H1 (cell line): ENCODE measurements around the gene GALNTL6. TPM values are rescaled to one million over a fixed set of nuclear protein-coding genes. Genes with fewer than 3 reads are reported as not detected.

ENCODE experiments used
- CTCF ChIA-PET: fragments of 300-600 bp; sonication (Branson Sonifier 250); formaldehyde crosslinking; loops from one replicate; lab custom pipeline; 2021; ENCODE audit not compliant: partially characterized antibody; lab: Charles Lee
- POLR2A ChIA-PET: fragments of 300-600 bp; sonication (Branson Sonifier 250); formaldehyde crosslinking; loops from one replicate; lab custom pipeline; 2021; ENCODE audit warnings: inconsistent platforms; ENCODE audit not compliant: partially characterized antibody; lab: Charles Lee
- DNase-seq, 2 experiments: peaks; one replicate each; pipeline versions ENCODE4 v3.0.0 to v3.0.0-alpha.2; 2010 to 2022; ENCODE audit warnings: low spot score in 2 of 2, low read depth in 1 of 2, mixed read lengths in 1 of 2
- FAIRE-seq: peaks from 2 replicates; lab custom pipeline; 2011; peaks lifted over from hg19 to GRCh38; lab: Jason Lieb, UNC
- H2AFZ ChIP-seq: 2 replicates; pipeline ENCODE4 v1.8.1; 2012; ENCODE audit warnings: low read length, inconsistent platforms
- H2AK5ac ChIP-seq: 2 replicates; pipeline ENCODE4 v1.6.1; 2013; ENCODE audit warnings: low read depth, low read length
- H2BK120ac ChIP-seq: replicated peaks from 2 replicates; pipeline ENCODE3; 2013; ENCODE audit warnings: low read depth, low read length, inconsistent platforms
- H2BK12ac ChIP-seq: 2 replicates; pipeline ENCODE4 v1.6.1; 2013; ENCODE audit warnings: low read depth, low read length
- H2BK15ac ChIP-seq: 2 replicates; pipeline ENCODE4 v1.6.1; 2013; ENCODE audit warnings: low read length
- H2BK20ac ChIP-seq: 2 replicates; pipeline ENCODE4 v1.6.1; 2013; ENCODE audit warnings: low read length
- H2BK5ac ChIP-seq: 2 replicates; pipeline ENCODE4 v1.6.1; 2013; ENCODE audit warnings: low read depth, low read length
- H3K14ac ChIP-seq: 2 replicates; pipeline ENCODE4 v1.6.1; 2013; ENCODE audit warnings: inconsistent platforms; ENCODE audit not compliant: insufficient read length
- H3K18ac ChIP-seq: 2 replicates; pipeline ENCODE4 v1.6.1; 2013; ENCODE audit warnings: low read length; ENCODE audit errors: extremely low read depth
- H3K23ac ChIP-seq: 2 replicates; pipeline ENCODE4 v1.6.1; 2013; ENCODE audit warnings: inconsistent platforms; ENCODE audit not compliant: insufficient read length
- H3K23me2 ChIP-seq: 2 replicates; pipeline ENCODE4 v1.6.1; 2013; ENCODE audit warnings: low read depth, low read length
- H3K27ac ChIP-seq: 2 replicates; pipeline ENCODE4 v1.6.1; 2011; ENCODE audit warnings: low read depth, low read length, inconsistent platforms
- H3K27me3 ChIP-seq, 4 experiments: replicated peaks in 1 of 4; 1 replicate in 1 of 4; 2 replicates in 3 of 4; pipeline versions ENCODE4 v1.6.1 to v1.8.1; 2011 to 2013; ENCODE audit warnings: low read length in 3 of 4, mild to moderate bottlenecking in 3 of 4, inconsistent platforms in 2 of 4, mixed read lengths in 2 of 4, moderate library complexity in 1 of 4; ENCODE audit not compliant: control insufficient read depth in 3 of 4, insufficient read depth in 3 of 4; ENCODE audit errors: extremely low read depth in 1 of 4
- H3K36me3 ChIP-seq, 4 experiments: 2 replicates each; pipeline versions ENCODE4 v1.6.1 to v1.8.1; 2011 to 2013; ENCODE audit warnings: mild to moderate bottlenecking in 4 of 4, low read length in 3 of 4, moderate library complexity in 2 of 4, control low read depth in 1 of 4, inconsistent platforms in 1 of 4; ENCODE audit not compliant: insufficient read depth in 4 of 4, control insufficient read depth in 2 of 4
- H3K4ac ChIP-seq: replicated peaks from 2 replicates; pipeline ENCODE3; 2013; ENCODE audit warnings: low read length, low read depth, mixed read lengths, inconsistent platforms; ENCODE audit not compliant: insufficient read length
- H3K4me1 ChIP-seq, 4 experiments: replicated peaks in 1 of 4; 1 replicate in 1 of 4; 2 replicates in 3 of 4; pipeline versions ENCODE4 v1.6.1 to v1.8.1; 2011 to 2013; ENCODE audit warnings: low read length in 3 of 4, inconsistent platforms in 2 of 4, mixed read lengths in 1 of 4; ENCODE audit not compliant: insufficient read depth in 4 of 4, control insufficient read depth in 3 of 4
- H3K4me2 ChIP-seq, 2 experiments: 2 replicates each; pipeline versions ENCODE4 v1.6.1 to v1.8.1; 2011 to 2013; ENCODE audit warnings: low read depth in 2 of 2, low read length in 2 of 2, control low read depth in 1 of 2, inconsistent platforms in 1 of 2, mild to moderate bottlenecking in 1 of 2; ENCODE audit not compliant: insufficient read depth in 1 of 2
- H3K4me3 ChIP-seq, 4 experiments: fragments of 200-600, 300-600 bp in 1 of 4; sonication (generic), shearing (Covaris generic), sonication (Bioruptor Twin) in 1 of 4; 2 replicates each; pipeline versions ENCODE4 v1.5.1 to v1.8.1; 2011 to 2016; ENCODE audit warnings: low read length in 4 of 4, low read depth in 3 of 4, control low read depth in 2 of 4, inconsistent platforms in 2 of 4, mild to moderate bottlenecking in 2 of 4, mixed read lengths in 1 of 4, moderate library complexity in 1 of 4; ENCODE audit not compliant: insufficient read depth in 2 of 4; ENCODE audit errors: extremely low read depth in 1 of 4
- H3K56ac ChIP-seq: replicated peaks from 2 replicates; pipeline ENCODE3; 2013; ENCODE audit warnings: low read depth, mild to moderate bottlenecking, mixed read lengths, low read length, inconsistent platforms; ENCODE audit not compliant: insufficient read length
- H3K79me1 ChIP-seq: 2 replicates; pipeline ENCODE4 v1.6.1; 2013; ENCODE audit warnings: low read depth, low read length, control low read depth
- H3K79me2 ChIP-seq, 2 experiments: 2 replicates each; pipeline versions ENCODE4 v1.6.1 to v1.8.1; 2012 to 2013; ENCODE audit warnings: low read length in 2 of 2, mild to moderate bottlenecking in 2 of 2, inconsistent platforms in 1 of 2; ENCODE audit not compliant: insufficient read depth in 2 of 2, control insufficient read depth in 1 of 2
- H3K9ac ChIP-seq, 4 experiments: replicated peaks in 1 of 4; 1 replicate in 1 of 4; 2 replicates in 3 of 4; pipeline versions ENCODE4 v1.6.1 to v1.8.1; 2011 to 2013; ENCODE audit warnings: low read depth in 3 of 4, low read length in 3 of 4, control low read depth in 2 of 4, mild to moderate bottlenecking in 2 of 4, moderate library complexity in 2 of 4, inconsistent platforms in 1 of 4; ENCODE audit errors: extremely low read depth in 1 of 4
- H3K9me3 ChIP-seq, 2 experiments: 2 replicates each; pipeline versions ENCODE4 v1.6.1 to v1.8.1; 2012 to 2013; ENCODE audit warnings: mild to moderate bottlenecking in 2 of 2, moderate library complexity in 2 of 2, control low read depth in 1 of 2, inconsistent platforms in 1 of 2, low read depth in 1 of 2, low read length in 1 of 2, mixed read lengths in 1 of 2; ENCODE audit not compliant: insufficient read depth in 2 of 2
- H4K20me1 ChIP-seq, 2 experiments: replicated peaks in 1 of 2; 2 replicates each; pipeline versions ENCODE3 to v1.8.1; 2011 to 2013; ENCODE audit warnings: inconsistent platforms in 2 of 2, low read length in 2 of 2, mild to moderate bottlenecking in 1 of 2; ENCODE audit not compliant: insufficient read depth in 2 of 2, control insufficient read depth in 1 of 2
- H4K5ac ChIP-seq: 2 replicates; pipeline ENCODE4 v1.6.1; 2013; ENCODE audit warnings: low read length, low read depth, mixed read lengths, inconsistent platforms; ENCODE audit not compliant: insufficient read length
- H4K8ac ChIP-seq: 2 replicates; pipeline ENCODE4 v1.8.0; 2013; ENCODE audit warnings: mild to moderate bottlenecking, moderate library complexity, low read length, inconsistent platforms; ENCODE audit not compliant: insufficient read depth; ENCODE audit errors: extremely low read depth
- H4K91ac ChIP-seq: replicated peaks from 2 replicates; pipeline ENCODE3; 2013; ENCODE audit warnings: low read length, mixed read lengths, inconsistent platforms; ENCODE audit not compliant: insufficient read length
- BCL11A ChIP-seq, 2 experiments: IDR thresholded peaks; one replicate each; pipeline ENCODE4 v1.6.1; 2011; ENCODE audit warnings: low read depth in 2 of 2, low read length in 2 of 2, mild to moderate bottlenecking in 2 of 2
- BRCA1 ChIP-seq: IDR thresholded peaks from 2 replicates; pipeline ENCODE4 v1.6.1; 2012; ENCODE audit warnings: low read depth, low read length, improper control_type of control experiment
- CHD2 ChIP-seq: IDR thresholded peaks from 2 replicates; pipeline ENCODE4 v1.6.1; 2012; ENCODE audit warnings: low read length, improper control_type of control experiment
- EGR1 ChIP-seq: IDR thresholded peaks from 2 replicates; pipeline ENCODE4 v1.6.1; 2011; ENCODE audit warnings: low read depth, low read length, borderline replicate concordance
- EP300 ChIP-seq, 2 experiments: IDR thresholded peaks; 1 replicate in 1 of 2; 2 replicates in 1 of 2; pipeline ENCODE4 v1.6.1; 2011 to 2012; ENCODE audit warnings: low read depth in 2 of 2, low read length in 2 of 2, mild to moderate bottlenecking in 2 of 2, borderline replicate concordance in 1 of 2, inconsistent platforms in 1 of 2, moderate library complexity in 1 of 2
- EZH2 ChIP-seq: fragments of 200-600 bp; sonication (generic); IDR thresholded peaks from 2 replicates; pipeline ENCODE4 v1.7.1; 2012; ENCODE audit warnings: low read depth, mild to moderate bottlenecking, moderate library complexity, low read length, inconsistent platforms; ENCODE audit not compliant: severe bottlenecking
- KDM4A ChIP-seq: IDR thresholded peaks from one replicate; pipeline ENCODE4 v1.7.1; 2012; ENCODE audit warnings: low read depth, mild to moderate bottlenecking, moderate library complexity, low read length, inconsistent platforms; ENCODE audit not compliant: severe bottlenecking
- KDM5A ChIP-seq: fragments of 200-600 bp; IDR thresholded peaks from 2 replicates; pipeline ENCODE4 v1.7.1; 2012; ENCODE audit warnings: mild to moderate bottlenecking, low read length, inconsistent platforms, mixed read lengths
- POLR2A ChIP-seq, 2 experiments: IDR thresholded peaks; 1 replicate in 1 of 2; 2 replicates in 1 of 2; pipeline ENCODE4 v1.6.1; 2011; ENCODE audit warnings: low read depth in 2 of 2, low read length in 2 of 2, mild to moderate bottlenecking in 2 of 2; ENCODE audit errors: control extremely low read depth in 1 of 2
- RBBP5 ChIP-seq: IDR thresholded peaks from 2 replicates; pipeline ENCODE4 v1.7.1; 2012; ENCODE audit warnings: low read depth, mild to moderate bottlenecking, inconsistent platforms, low read length, moderate library complexity, borderline replicate concordance
- SIX5 ChIP-seq: IDR thresholded peaks from 2 replicates; pipeline ENCODE4 v1.6.1; 2011; ENCODE audit warnings: mild to moderate bottlenecking, low read depth, low read length
- SP2 ChIP-seq: IDR thresholded peaks from 2 replicates; pipeline ENCODE4 v1.6.1; 2012; ENCODE audit warnings: mild to moderate bottlenecking, low read length, inconsistent platforms
- TAF1 ChIP-seq: IDR thresholded peaks from 2 replicates; pipeline ENCODE4 v1.6.1; 2011; ENCODE audit warnings: mild to moderate bottlenecking, low read depth, low read length
- TAF7 ChIP-seq: optimal IDR thresholded peaks from 2 replicates; pipeline ENCODE3; 2011; ENCODE audit warnings: low read depth, mild to moderate bottlenecking, inconsistent platforms, low read length, moderate library complexity, borderline replicate concordance
- TEAD4 ChIP-seq: IDR thresholded peaks from 2 replicates; pipeline ENCODE4 v1.6.1; 2012; ENCODE audit warnings: low read depth, low read length, inconsistent platforms, mixed read lengths
- WGBS, 2 experiments: shearing (Covaris generic) in 1 of 2; methylation state at CpG; one replicate each; pipeline versions ENCODE4 v1.1.6 to v1.1.7; 2013 to 2015; ENCODE audit warnings: low lambda C conversion rate in 2 of 2, mixed read lengths in 2 of 2, inconsistent platforms in 1 of 2, low coverage in 1 of 2, missing lambda C conversion rate in 1 of 2; ENCODE audit not compliant: insufficient replicate concordance in 2 of 2, insufficient coverage in 1 of 2, insufficient read length in 1 of 2; ENCODE audit errors: extremely low coverage in 1 of 2, missing lambda C conversion rate in 1 of 2; 5-methylcytosine and 5-hydroxymethylcytosine counted together
- polyA plus RNA-seq, 7 experiments: library from polyadenylated mRNA; depleted of rRNA in 3 of 7; stranded (reverse) in 5 of 7; unstranded in 2 of 7; fragments of >200 nt in 5 of 7; fragments of 200-250 nt in 2 of 7; gene quantifications; 1 replicate in 5 of 7; 2 replicates in 1 of 7; 4 replicates in 1 of 7; pipeline versions ENCODE4 v1.2.1 to v1.2.3, GENCODE V29; 2011 to 2013; ENCODE audit warnings: missing spikeins in 2 of 7, mixed read lengths in 2 of 7
- total RNA-seq: library from RNA; stranded (reverse); fragmentation: NEBNext Ultra II Directional; extraction: Animal tissue kit (Norgen Biotek cat#: 25700); gene quantifications from 2 replicates; pipeline ENCODE4 v1.2.1, GENCODE V29; 2021

Gene GALNTL6
- total and polyA plus RNA-seq, 2 of the 8 experiments (the other 6 are each of a cell fraction or from before 2014, with no cell fraction given) = 0.03 to 0.32 TPM

DNA sequence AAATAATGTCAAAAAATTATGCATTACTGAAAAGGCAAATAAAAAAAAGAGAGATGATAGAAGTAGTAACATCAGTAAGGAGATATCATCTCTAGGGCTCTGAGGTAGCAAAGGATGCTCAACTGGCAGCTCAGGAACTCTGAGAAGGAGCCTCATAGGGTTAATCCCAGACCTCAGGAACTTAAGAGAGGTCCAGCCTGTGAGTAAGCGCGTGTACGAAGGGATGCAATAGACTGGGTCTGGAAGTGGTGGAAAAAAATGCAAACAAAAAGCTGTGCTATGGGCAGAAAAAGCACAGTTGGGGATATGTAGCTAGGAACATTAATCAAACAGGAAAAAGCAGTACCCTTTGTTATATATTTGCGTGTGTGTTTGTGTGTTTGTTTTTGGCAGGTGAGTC, 282.0 kb downstream of the GALNTL6 start:
- ChIA-PET CTCF (interaction anchor here (0.7 to 1.6 kb wide), 2 partner anchors 282 to 1835 kb away, joined by 3 read pairs; no protein-coding TSS in a partner anchor), POLR2A (interaction anchor here (0.6 kb wide), 1 partner anchor 147 kb away, joined by 3 read pairs; no protein-coding TSS in a partner anchor)
- Histone ChIP-seq H3K4ac (no peak overlapping the region), H3K9me3 (no peaks in the 10 kb centered on the region), H3K4me3 (no peak overlapping the region), H3K23ac (no peak overlapping the region), H4K5ac (no peak overlapping the region), H4K91ac (no peak overlapping the region), H3K4me2 (no peak overlapping the region), H2BK20ac (no peak overlapping the region), H3K27ac (no peak overlapping the region), H3K56ac (no peak overlapping the region), H3K4me1 (0 out of 7 replicates have a peak, but pooled peaks cover 0 to 1% (median 0%) of the 10 kb centered on the region in 4 experiments), H3K23me2 (no peaks in the 10 kb centered on the region), H3K79me2 (no peaks in the 10 kb centered on the region), H2BK5ac (no peak overlapping the region), H3K18ac (no peak overlapping the region), H2AK5ac (no peak overlapping the region), H2AFZ (peak overlapping the region; percentile 89), H2BK15ac (no peak overlapping the region), H2BK12ac (no peak overlapping the region), H3K79me1 (no peaks in the 10 kb centered on the region), H4K8ac (no peak overlapping the region), H3K9ac (0 out of 7 replicates have a peak overlapping the region, but pooled peaks of 1 of the 4 experiments have one; percentile 11), H3K14ac (no peak overlapping the region), H4K20me1 (no peaks in the 10 kb centered on the region), H3K27me3 (no peaks in the 10 kb centered on the region), H2BK120ac (no peak overlapping the region), H3K36me3 (no peaks in the 10 kb centered on the region)
- FAIRE-seq (no peak), DNase-seq (no peak)
- WGBS, 2 experiments = 69% methylated on average over 4 of the region's 4 CpGs; no CpG with 5 or more reads in 1 of the 2 experiments
- TF ChIP-seq EP300 (IDR thresholded peaks at IDR 0.05; ENCODE audit: borderline replicate concordance in 1 of 2, low read depth in 2 of 2, low read length in 2 of 2) (no peak), CHD2 (no peak), RBBP5 (no peak), BRCA1 (no peak), KDM4A (no peak), EZH2 (no peak), TAF7 (no peak), KDM5A (no peak), TEAD4 (no peak), POLR2A (IDR thresholded peaks at IDR 0.05; ENCODE audit: control extremely low read depth in 1 of 2, low read depth in 2 of 2, low read length in 2 of 2) (no peak), EGR1 (no peak), SIX5 (no peak), SP2 (no peak), TAF1 (no peak), BCL11A (IDR thresholded peaks at IDR 0.05; ENCODE audit: low read depth in 2 of 2, low read length in 2 of 2) (no peak)
